Measurements from ENCODE around the gene HPD. TPM values are rescaled to one million over a fixed set of nuclear protein-coding genes. Genes with fewer than 3 reads are reported as not detected.

HPD gene
- total RNA-seq, 2 experiments from 2014 or later: not detected

- Mint-ChIP-seq H3K27ac (peak overlapping the region; percentile 87), H3K27me3 (ENCODE audit: low read depth) (no peaks in the 10 kb centered on the region), H3K4me1 (ENCODE audit: low read depth) (peaks cover 39% of the 10 kb centered on the region), H3K4me3 (peak overlapping the region; percentile 80), H3K36me3 (ENCODE audit: low read depth) (peaks cover 35% of the 10 kb centered on the region), H3K9me3 (no peaks in the 10 kb centered on the region)
- CTCF ChIA-PET: interaction anchor here (0.6 to 12.5 kb wide), 5 partner anchors 10 to 317 kb away, joined by 3 to 494 read pairs (median 3); partner anchors contain the start of genes PSMD9 and RHOF
- DNase-seq: no peak
- intact Hi-C loops (cut with micrococcal nuclease): no loop called here
These were observed 52.6 kb downstream of the HPD start for GRCh38 chr12:121806009-121806545.

GRCh38 chr12:121805171-121806008, 53.3 kb downstream of the HPD start:
- no peak for DNase-seq
- H3K4me3 Mint-ChIP-seq: peak overlapping the region; percentile 95
- H3K27ac Mint-ChIP-seq: peak overlapping the region; percentile 99
- peaks cover 35% of the 10 kb centered on the region for H3K36me3 Mint-ChIP-seq (ENCODE audit: low read depth)
- H3K4me1 Mint-ChIP-seq (ENCODE audit: low read depth): peaks cover 33% of the 10 kb centered on the region
- H3K9me3 Mint-ChIP-seq: no peaks in the 10 kb centered on the region
- intact Hi-C loops (cut with micrococcal nuclease): no loop called here
- H3K27me3 Mint-ChIP-seq (ENCODE audit: low read depth): no peaks in the 10 kb centered on the region
- CTCF ChIA-PET: interaction anchor here (12.5 kb wide), 1 partner anchor 10 kb away, joined by 494 read pairs; the partner anchor contains the start of gene RHOF

- intact Hi-C loops (cut with micrococcal nuclease): no loop called here
- peak overlapping the region; percentile 99 for H3K27ac Mint-ChIP-seq
- no peaks in the 10 kb centered on the region for H3K9me3 Mint-ChIP-seq
- no peaks in the 10 kb centered on the region for H3K27me3 Mint-ChIP-seq (ENCODE audit: low read depth)
- CTCF ChIA-PET: interaction anchor here (4.3 to 12.5 kb wide), 2 partner anchors 7 to 9 kb away, joined by 48 to 494 read pairs; partner anchors contain the start of gene RHOF
- H3K36me3 Mint-ChIP-seq (ENCODE audit: low read depth): peaks cover 34% of the 10 kb centered on the region
- DNase-seq: peak; percentile 61
- H3K4me3 Mint-ChIP-seq: peak overlapping the region; percentile 95
- peaks cover 29% of the 10 kb centered on the region for H3K4me1 Mint-ChIP-seq (ENCODE audit: low read depth)
These were observed 54.1 kb downstream of the HPD start for GRCh38 chr12:121804417-121805111.

- Mint-ChIP-seq H3K4me3 (peak within 1 kb of the TSS; percentile 97), H3K4me1 (ENCODE audit: low read depth) (peaks cover 29% of the 10 kb centered on the region), H3K27me3 (ENCODE audit: low read depth) (no peaks in the 10 kb centered on the region), H3K27ac (peak within 1 kb of the TSS; percentile 100), H3K9me3 (no peaks in the 10 kb centered on the region), H3K36me3 (ENCODE audit: low read depth) (peaks cover 28% of the 10 kb centered on the region)
- intact Hi-C loops (cut with micrococcal nuclease): loop anchor here (1.0 to 2.0 kb wide), 4 partner anchors 8 to 697 kb away; partner anchors contain the start of gene ZCCHC8
- peak; percentile 67 for DNase-seq
- CTCF ChIA-PET: interaction anchor here (0.6 to 12.5 kb wide), 3 partner anchors 8 to 1603 kb away, joined by 4 to 494 read pairs (median 48); partner anchors contain the start of genes RHOF and RPLP0
These were observed 54.7 kb downstream of the HPD start, which contains the start of gene SETD1B for GRCh38 chr12:121803861-121804416. TSS of gene SETD1B (plus strand) at chr12:121804009. CDS start at chr12:121804738, 729 bp downstream.

GRCh38 chr12:121802843-121803698, 55.6 kb downstream of the HPD start:
- H3K9me3 Mint-ChIP-seq: no peaks in the 10 kb centered on the region
- DNase-seq: peak; percentile 95
- H3K27me3 Mint-ChIP-seq (ENCODE audit: low read depth): no peaks in the 10 kb centered on the region
- peak overlapping the region; percentile 100 for H3K27ac Mint-ChIP-seq
- intact Hi-C loops (cut with micrococcal nuclease): loop anchor here (1.0 to 2.0 kb wide), 5 partner anchors 9 to 698 kb away; partner anchors contain the start of gene ZCCHC8
- H3K36me3 Mint-ChIP-seq (ENCODE audit: low read depth): peaks cover 27% of the 10 kb centered on the region
- CTCF ChIA-PET: interaction anchor here (0.6 to 12.5 kb wide), 7 partner anchors 8 to 1602 kb away, joined by 3 to 494 read pairs (median 5); partner anchors contain the start of genes PSMD9, RHOF and RPLP0
- H3K4me3 Mint-ChIP-seq: peak overlapping the region; percentile 97
- H3K4me1 Mint-ChIP-seq (ENCODE audit: low read depth): peaks cover 32% of the 10 kb centered on the region

GRCh38 chr12:121802485-121802842, 56.2 kb downstream of the HPD start:
- peak overlapping the region; percentile 100 for H3K27ac Mint-ChIP-seq
- CTCF ChIA-PET: interaction anchor here (0.8 to 12.5 kb wide), 7 partner anchors 7 to 91 kb away, joined by 3 to 494 read pairs (median 6); partner anchors contain the start of genes PSMD9 and RHOF
- peak overlapping the region; percentile 97 for H3K4me3 Mint-ChIP-seq
- peaks cover 36% of the 10 kb centered on the region for H3K4me1 Mint-ChIP-seq (ENCODE audit: low read depth)
- H3K36me3 Mint-ChIP-seq (ENCODE audit: low read depth): peaks cover 27% of the 10 kb centered on the region
- DNase-seq: no peak
- H3K27me3 Mint-ChIP-seq (ENCODE audit: low read depth): no peaks in the 10 kb centered on the region
- intact Hi-C loops (cut with micrococcal nuclease): loop anchor here (1.0 to 2.0 kb wide), 2 partner anchors 12 to 698 kb away; partner anchors contain the start of gene ZCCHC8
- no peaks in the 10 kb centered on the region for H3K9me3 Mint-ChIP-seq

GRCh38 chr12:121801595-121802484, 56.8 kb downstream of the HPD start:
- CTCF ChIA-PET: interaction anchor here (0.6 to 12.5 kb wide), 9 partner anchors 6 to 242 kb away, joined by 3 to 494 read pairs (median 5); partner anchors contain the start of genes PSMD9 and RHOF
- no peaks in the 10 kb centered on the region for H3K27me3 Mint-ChIP-seq (ENCODE audit: low read depth)
- DNase-seq: peak; percentile 58
- peaks cover 33% of the 10 kb centered on the region for H3K4me1 Mint-ChIP-seq (ENCODE audit: low read depth)
- H3K4me3 Mint-ChIP-seq: peak overlapping the region; percentile 97
- intact Hi-C loops (cut with micrococcal nuclease): loop anchor here (1.0 to 2.0 kb wide), 2 partner anchors 12 to 699 kb away; partner anchors contain the start of gene ZCCHC8
- H3K27ac Mint-ChIP-seq: peak overlapping the region; percentile 100
- no peaks in the 10 kb centered on the region for H3K9me3 Mint-ChIP-seq
- H3K36me3 Mint-ChIP-seq (ENCODE audit: low read depth): peaks cover 27% of the 10 kb centered on the region

- peaks cover 24% of the 10 kb centered on the region for H3K4me1 Mint-ChIP-seq (ENCODE audit: low read depth)
- H3K27me3 Mint-ChIP-seq (ENCODE audit: low read depth): no peaks in the 10 kb centered on the region
- H3K27ac Mint-ChIP-seq: peak overlapping the region; percentile 100
- peak; percentile 76 for DNase-seq
- intact Hi-C loops (cut with micrococcal nuclease): loop anchor here (1.0 kb wide), 2 partner anchors 87 to 425 kb away; partner anchors contain the start of genes DIABLO and PSMD9
- peak overlapping the region; percentile 97 for H3K4me3 Mint-ChIP-seq
- H3K36me3 Mint-ChIP-seq (ENCODE audit: low read depth): peaks cover 24% of the 10 kb centered on the region
- CTCF ChIA-PET: interaction anchor here (0.6 to 4.3 kb wide), 4 partner anchors 11 to 241 kb away, joined by 3 to 48 read pairs (median 4); partner anchors contain the start of gene PSMD9
- no peaks in the 10 kb centered on the region for H3K9me3 Mint-ChIP-seq
These were observed 57.7 kb downstream of the HPD start for GRCh38 chr12:121800694-121801594.

Measured in activated naive CD4-positive, alpha-beta T cell treated with anti-CD3 and anti-CD28 coated beads for 36 hours (primary cell).